ENCODE data around the gene IDE.
"Not testable (repeated sequence)": the region's sequence is repeated elsewhere in the genome, so short reads cannot be mapped to it uniquely, and the experiment has no call there.

IDE gene

DNA sequence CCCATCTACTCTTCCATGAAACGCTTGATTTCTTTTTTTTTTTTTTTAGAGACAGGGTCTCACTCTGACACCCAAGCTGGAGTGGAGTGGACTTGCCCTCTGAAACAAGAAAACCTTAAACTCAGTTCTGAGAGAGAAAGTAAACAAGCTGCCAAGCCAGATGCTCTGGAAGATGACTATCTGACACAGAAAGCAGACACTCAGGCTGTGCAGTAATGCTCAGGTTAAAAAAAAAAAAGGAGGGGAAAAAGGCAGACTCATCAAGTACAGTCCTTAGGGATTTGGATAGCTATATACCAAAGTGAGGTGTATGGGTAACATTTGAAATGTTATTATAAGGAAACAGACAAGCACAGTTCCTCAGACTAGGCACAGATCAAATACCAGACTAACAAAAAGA lies 80.5 kb downstream of the IDE start:
- no peak for FAIRE-seq
- no peak for DNase-seq (ENCODE audit: insufficient read length, low spot score)

- no peak for FAIRE-seq
- DNase-seq (ENCODE audit: insufficient read length, low spot score), result no peak
These were observed 81.1 kb downstream of the IDE start for GRCh38 chr10:92492748-92493240.

DNA sequence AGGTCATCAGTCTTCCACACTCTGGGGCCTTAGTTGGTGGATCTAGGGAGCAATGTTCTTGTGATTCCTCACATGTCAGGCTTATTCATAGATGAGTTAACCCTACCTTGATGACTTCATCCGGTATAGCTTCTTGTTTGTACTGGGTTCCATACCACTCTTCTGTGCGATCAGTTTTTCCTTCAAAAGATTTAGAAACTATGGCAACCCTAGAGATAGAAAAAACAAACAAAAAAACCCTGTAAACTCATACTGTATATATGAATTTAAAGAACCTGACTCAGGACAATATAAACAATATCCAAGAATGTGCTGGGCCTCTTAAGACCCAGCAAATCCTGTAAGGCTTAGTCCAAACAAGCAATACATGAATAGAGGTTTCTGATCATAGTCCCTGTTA lies 83.5 kb downstream of the IDE start:
- no peak for DNase-seq (ENCODE audit: insufficient read length, low spot score)
- FAIRE-seq, result no peak

GRCh38 chr10:92486637-92487036 lies 87.3 kb downstream of the IDE start:
- FAIRE-seq (no peak), DNase-seq (ENCODE audit: insufficient read length, low spot score) (no peak)

- DNase-seq (ENCODE audit: insufficient read length, low spot score) (no peak), FAIRE-seq (no peak)
These were observed 90.4 kb downstream of the IDE start for GRCh38 chr10:92483539-92483938.

DNA sequence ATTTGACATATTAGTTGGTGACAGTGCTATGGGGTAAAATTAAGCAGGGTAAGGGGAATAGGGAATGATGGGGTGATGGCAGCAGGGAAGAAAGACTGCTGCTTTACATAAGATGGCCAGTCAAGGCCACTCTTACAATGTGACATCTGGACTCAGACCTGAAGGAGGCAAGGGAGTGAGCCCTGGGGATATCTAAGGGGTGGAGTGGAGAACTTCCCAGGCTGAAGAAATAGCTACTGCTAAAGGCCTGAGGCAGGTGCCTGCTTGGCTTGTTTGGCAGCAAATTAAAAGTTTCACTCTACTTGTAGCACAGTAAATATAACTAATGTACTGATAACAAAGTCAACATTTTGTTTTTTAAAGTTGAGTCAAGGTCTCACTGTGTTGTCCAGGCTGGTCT lies 93.5 kb downstream of the IDE start:
- DNase-seq (ENCODE audit: insufficient read length, low spot score) (no peak), FAIRE-seq (no peak)

DNA sequence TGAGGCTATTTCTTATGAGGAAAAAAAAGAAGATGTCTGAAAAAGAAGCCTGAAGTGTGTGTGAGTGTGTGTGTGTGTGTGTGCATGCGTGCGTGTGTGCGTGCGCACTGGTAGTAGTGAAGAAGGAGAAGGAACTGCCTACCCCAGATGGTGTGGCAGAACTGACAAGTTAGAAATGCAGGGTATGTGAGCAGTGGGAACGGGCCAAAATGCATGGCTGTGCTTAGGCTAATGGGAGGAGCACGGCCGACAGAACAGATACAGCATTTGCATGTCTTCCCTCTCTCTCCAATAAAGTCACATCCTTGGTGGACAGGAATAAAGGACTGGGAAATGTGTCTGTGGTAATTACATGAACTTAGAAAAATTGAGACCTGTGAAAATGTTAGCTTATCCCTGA lies 94.3 kb downstream of the IDE start:
- DNase-seq (ENCODE audit: insufficient read length, low spot score) (no peak), FAIRE-seq (no peak)

DNA sequence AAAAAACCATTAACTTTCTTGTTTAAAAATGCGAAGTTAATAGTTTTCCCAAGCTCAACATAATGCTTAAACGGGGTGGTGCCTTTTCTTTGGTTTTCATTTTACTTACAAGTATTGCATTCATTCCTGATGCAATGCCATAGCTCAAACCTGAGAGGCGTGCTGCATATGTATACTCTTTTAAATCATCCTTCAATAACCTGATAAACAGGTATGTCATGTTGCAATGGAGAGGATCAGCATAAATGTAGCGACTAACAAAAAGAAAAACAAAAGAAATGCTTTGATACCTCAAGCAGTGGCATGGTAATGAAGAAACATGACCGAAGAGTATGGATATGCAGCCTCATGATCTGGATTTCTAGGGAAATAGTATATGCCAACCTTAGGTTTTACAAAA lies 95.4 kb downstream of the IDE start:
- FAIRE-seq (no peak), DNase-seq (ENCODE audit: insufficient read length, low spot score) (no peak)

DNA sequence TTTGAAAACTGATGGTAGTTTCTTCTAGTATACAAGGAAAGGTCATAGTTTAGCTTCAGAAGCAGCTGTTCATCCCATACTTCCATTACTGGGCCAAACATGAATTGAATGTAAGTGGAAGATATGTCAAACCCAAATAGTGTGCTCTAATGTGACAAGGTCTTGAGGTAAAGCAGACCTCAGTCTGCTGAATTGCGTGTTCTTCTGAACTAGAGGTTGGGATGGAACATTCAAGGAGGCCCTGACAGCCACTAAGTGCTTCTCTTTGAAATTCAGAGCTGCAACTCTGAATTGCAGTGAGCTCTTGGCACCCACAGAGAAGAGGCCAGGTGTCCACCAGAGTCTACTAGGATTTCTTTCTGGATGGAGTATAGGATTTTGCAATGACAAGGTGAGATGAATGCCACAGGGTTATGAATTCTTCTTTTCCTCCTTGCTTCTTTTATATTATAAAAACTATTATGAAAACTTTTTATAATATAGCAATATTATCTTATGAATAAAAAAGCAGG lies 98.5 kb downstream of the IDE start:
- FAIRE-seq, result no peak
- DNase-seq (ENCODE audit: insufficient read length, low spot score), result no peak

- DNase-seq (ENCODE audit: insufficient read length, low spot score), result no peak
- FAIRE-seq, result no peak
These were observed 103.9 kb downstream of the IDE start for GRCh38 chr10:92470026-92470425.

GRCh38 chr10:92464364-92464763 lies 109.5 kb downstream of the IDE start:
- DNase-seq (ENCODE audit: insufficient read length, low spot score) (no peak), FAIRE-seq (no peak)

GRCh38 chr10:92463582-92463981 lies 110.3 kb downstream of the IDE start:
- DNase-seq (ENCODE audit: insufficient read length, low spot score), result no peak
- no peak for FAIRE-seq

DNA sequence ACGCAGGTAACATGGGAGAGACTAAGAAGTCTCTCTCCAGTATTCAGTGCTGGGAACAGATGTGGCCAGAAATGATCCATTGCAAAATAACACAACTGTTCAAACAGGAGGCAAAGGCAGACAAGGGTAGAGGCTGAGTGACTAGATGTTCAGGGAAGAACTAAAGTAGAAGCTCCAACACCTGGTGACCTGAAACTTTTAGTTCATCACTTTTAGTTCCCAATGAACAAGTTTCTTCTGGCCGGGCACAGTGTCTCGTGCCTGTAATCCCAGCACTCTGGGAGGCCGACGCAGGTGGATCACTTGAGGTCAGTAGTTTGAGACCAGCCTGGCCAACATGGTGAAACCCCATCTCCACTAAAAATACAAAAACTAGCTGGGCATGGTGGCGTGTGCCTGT lies 118.9 kb downstream of the IDE start:
- not testable (repeated sequence) for FAIRE-seq; DNase-seq (ENCODE audit: insufficient read length, low spot score)

GRCh38 chr10:92452313-92452712 lies 121.6 kb downstream of the IDE start:
- DNase-seq (ENCODE audit: insufficient read length, low spot score) (no peak), FAIRE-seq (no peak)

DNA sequence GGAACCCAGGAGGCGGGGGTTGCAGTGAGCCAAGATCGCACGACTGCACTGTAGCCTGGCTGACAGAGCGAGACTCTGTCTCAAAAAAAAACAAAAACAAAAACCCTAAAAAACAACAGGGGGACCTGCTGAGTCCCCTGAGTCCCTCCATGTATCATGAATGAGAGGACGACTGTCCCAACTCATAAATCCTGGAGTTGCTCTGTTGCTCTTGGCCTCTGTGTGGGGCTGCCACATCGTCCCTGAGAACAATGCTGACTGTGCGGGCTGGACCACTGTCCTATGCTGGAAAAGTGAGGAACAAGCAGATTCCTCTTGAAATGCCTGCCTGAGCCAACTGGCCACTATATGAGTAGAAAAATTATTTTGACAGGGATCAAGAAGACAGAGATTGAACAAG lies 122.5 kb downstream of the IDE start:
- no peak for DNase-seq (ENCODE audit: insufficient read length, low spot score)
- no peak for FAIRE-seq

DNA sequence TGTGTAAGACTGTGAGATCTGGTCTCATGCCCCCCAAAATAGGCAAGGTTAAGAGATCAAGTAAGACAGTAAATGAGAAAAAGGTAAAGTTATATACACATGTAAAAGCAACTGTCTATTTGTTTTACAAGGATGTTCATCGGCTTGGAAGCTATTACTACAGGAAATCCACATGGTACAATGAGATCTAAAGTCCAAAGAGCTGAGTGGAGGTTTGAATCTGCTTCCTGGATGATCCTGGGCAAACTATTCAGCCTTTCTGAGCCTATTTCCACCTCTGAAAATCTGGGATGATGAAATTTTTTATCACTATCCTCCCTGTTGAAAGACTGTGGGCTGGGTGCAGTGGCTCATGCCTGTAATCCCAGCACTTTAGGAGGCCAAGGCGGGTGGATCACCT lies 123.0 kb downstream of the IDE start:
- FAIRE-seq (no peak), DNase-seq (ENCODE audit: insufficient read length, low spot score) (no peak)

DNA sequence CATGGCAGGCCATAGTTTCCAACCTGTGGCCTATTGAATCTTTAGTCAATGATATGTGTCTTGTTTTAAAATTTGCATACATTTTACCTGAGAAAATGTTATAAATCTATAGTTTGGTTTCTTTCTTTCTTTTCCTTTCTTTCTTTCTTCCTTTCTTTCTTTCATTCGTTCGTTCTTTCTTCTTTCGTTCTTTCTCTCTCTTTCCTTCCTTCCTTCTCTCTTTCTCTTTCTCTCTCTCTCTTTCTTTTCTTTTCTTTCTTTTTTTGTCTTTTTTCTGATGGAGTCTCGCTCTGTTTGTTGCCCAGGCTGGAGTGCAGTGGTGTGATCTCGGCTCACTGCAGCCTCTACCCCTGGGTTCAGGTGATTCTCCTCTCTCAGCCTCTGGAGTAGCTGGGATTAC lies 133.3 kb downstream of the IDE start:
- DNase-seq (ENCODE audit: insufficient read length, low spot score) (no peak), FAIRE-seq (no peak)

DNA sequence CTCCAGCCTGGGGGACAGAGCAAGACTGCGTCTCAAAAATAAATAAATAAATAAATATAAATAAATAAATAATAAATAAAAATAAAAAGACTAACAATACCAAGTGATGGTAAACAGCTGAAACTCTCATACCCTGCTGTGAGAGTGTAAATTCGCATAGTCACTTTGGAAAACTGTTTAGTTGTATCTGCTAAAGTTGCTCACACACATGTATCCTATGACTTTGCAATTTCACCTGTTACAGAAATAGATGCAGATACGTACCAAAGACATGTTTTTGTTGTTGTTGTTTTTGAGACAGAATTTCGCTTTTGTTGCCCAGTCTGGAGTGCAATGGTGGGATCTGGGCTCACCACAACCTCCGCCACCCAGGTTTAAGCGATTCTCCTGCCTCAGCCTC lies 135.7 kb downstream of the IDE start:
- no peak for FAIRE-seq
- DNase-seq (ENCODE audit: insufficient read length, low spot score), result no peak

DNA sequence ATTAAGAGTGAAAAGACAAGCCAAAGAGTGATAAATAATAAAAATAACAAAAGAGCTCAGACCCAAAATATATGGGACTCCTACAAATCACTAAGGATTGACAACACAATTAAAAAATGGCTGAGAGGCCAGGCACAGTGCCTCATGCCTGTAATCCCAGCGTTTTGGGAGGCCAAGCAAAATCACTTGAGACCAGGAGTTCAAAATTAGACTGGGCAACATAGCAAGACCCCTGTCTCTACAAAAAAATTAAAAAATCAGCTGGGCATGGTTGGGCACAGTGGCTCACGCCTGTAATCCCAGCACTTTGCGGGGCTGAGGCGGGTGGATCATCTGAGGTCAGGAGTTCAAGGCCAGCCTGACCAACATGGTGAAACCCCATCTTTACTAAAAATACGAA lies 137.3 kb downstream of the IDE start:
- no peak for FAIRE-seq
- no peak for DNase-seq (ENCODE audit: insufficient read length, low spot score)

DNA sequence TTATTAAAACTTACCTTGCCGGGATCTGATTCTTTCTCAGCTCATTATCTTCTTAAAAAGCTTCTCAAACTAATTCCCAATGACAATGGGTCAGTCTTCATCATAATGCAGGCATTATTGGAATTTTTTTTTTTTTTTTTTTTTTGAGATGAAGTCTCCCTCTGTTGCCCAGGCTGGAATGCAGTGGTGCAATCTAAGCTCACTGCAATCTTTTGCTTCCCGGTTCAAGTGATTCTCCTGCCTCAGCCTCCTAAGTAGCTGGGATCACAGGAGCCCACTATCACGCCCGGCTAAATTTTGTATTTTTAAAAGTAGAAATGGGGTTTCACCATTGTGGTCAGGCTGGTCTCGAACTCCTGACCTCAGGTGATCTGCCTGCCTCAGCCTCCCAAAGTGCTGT lies 137.8 kb downstream of the IDE start:
- DNase-seq (ENCODE audit: insufficient read length, low spot score); FAIRE-seq: not testable (repeated sequence)

- DNase-seq (ENCODE audit: insufficient read length, low spot score), result no peak
- FAIRE-seq, result no peak
These were observed 139.5 kb downstream of the IDE start for GRCh38 chr10:92434385-92434784.

- FAIRE-seq (no peak), DNase-seq (ENCODE audit: insufficient read length, low spot score) (no peak)
These were observed 141.3 kb downstream of the IDE start for GRCh38 chr10:92432596-92432995.

- FAIRE-seq, result no peak
- no peak for DNase-seq (ENCODE audit: insufficient read length, low spot score)
These were observed 143.8 kb downstream of the IDE start for GRCh38 chr10:92430103-92430502.

Data from HTR-8/SVneo (cell line).